Ascending aorta (tissue), 2 donors: ENCODE data around the gene PROM2. TPM values are rescaled to one million over a fixed set of nuclear protein-coding genes. Genes with fewer than 3 reads are reported as not detected.

Source experiments
- DNase-seq, 2 donors: peaks; one replicate each; pipeline ENCODE4 v3.0.0-alpha.2; 2019; ENCODE audit warnings: low spot score in 2 of 2
- H3K27ac ChIP-seq, 2 donors: fragments of 200-600 bp; sonication (generic); one replicate each; pipeline ENCODE4 v1.5.1; 2016 to 2017; ENCODE audit warnings: mild to moderate bottlenecking in 1 of 2
- H3K27me3 ChIP-seq: fragments of 200-600 bp; sonication (generic); one replicate; pipeline ENCODE4 v1.5.1; 2017
- H3K36me3 ChIP-seq, 2 donors: fragments of 200-600 bp; sonication (generic); one replicate each; pipeline ENCODE4 v1.5.1; 2016
- H3K4me1 ChIP-seq, 2 donors: fragments of 200-600 bp; sonication (generic); one replicate each; pipeline ENCODE4 v1.5.1; 2016 to 2017; ENCODE audit warnings: mild to moderate bottlenecking in 1 of 2
- H3K4me3 ChIP-seq, 2 donors: fragments of 200-600 bp; sonication (generic); one replicate each; pipeline ENCODE4 v1.5.1; 2016 to 2017; ENCODE audit warnings: mild to moderate bottlenecking in 1 of 2
- H3K9me3 ChIP-seq, 2 donors: fragments of 200-600 bp; sonication (generic); one replicate each; pipeline ENCODE4 v1.5.1; 2016
- CTCF ChIP-seq, 3 experiments: fragments of 200-600 bp in 2 of 3; fragments of 450-650 bp in 1 of 3; sonication (generic) in 2 of 3; IDR thresholded peaks; one replicate each; pipeline ENCODE4 v1.5.1; 2016 to 2019; ENCODE audit warnings: antibody characterized with exemption in 3 of 3, mild to moderate bottlenecking in 1 of 3, moderate library complexity in 1 of 3
- intact Hi-C: fragments of 100-400 bp; cut with DNase I; formaldehyde crosslinking; loops from one replicate; pipeline ENCODE4 v1.15.1; 2023
- total RNA-seq: library from RNA; depleted of rRNA; stranded (reverse); fragments of >200 nt; gene quantifications from one replicate; pipeline ENCODE4 v1.1.0, GENCODE V29; 2016

The PROM2 gene
- total RNA-seq, 1 donor from 2014 or later, result not detected

- H3K36me3 ChIP-seq, result no peaks in the 10 kb centered on the region
- H3K27me3 ChIP-seq, result no peaks in the 10 kb centered on the region
- TF ChIP-seq CTCF (IDR thresholded peaks at IDR 0.05), result no peak
- no peak for DNase-seq
- no peaks in the 10 kb centered on the region for H3K4me1 ChIP-seq
- intact Hi-C loops, result loop anchor here (2.0 kb wide), 1 partner anchor 120 kb away; no protein-coding TSS in a partner anchor
- no peak overlapping the region for H3K27ac ChIP-seq
- H3K4me3 ChIP-seq, result no peak overlapping the region
- H3K9me3 ChIP-seq, result no peaks in the 10 kb centered on the region
These were observed 40.3 kb downstream of the PROM2 start for GRCh38 chr2:95314598-95314963.

GRCh38 chr2:95314964-95315611 lies 40.8 kb downstream of the PROM2 start:
- Histone ChIP-seq H3K9me3 (no peaks in the 10 kb centered on the region), H3K27ac (no peak overlapping the region), H3K4me1 (no peaks in the 10 kb centered on the region), H3K4me3 (no peak overlapping the region), H3K27me3 (no peaks in the 10 kb centered on the region), H3K36me3 (no peaks in the 10 kb centered on the region)
- intact Hi-C loops, result loop anchor here (2.0 kb wide), 1 partner anchor 120 kb away; no protein-coding TSS in a partner anchor
- TF ChIP-seq CTCF (IDR thresholded peaks at IDR 0.05), result peak in 2 of 3 experiments; percentile 25 to 33
- no peak for DNase-seq

GRCh38 chr2:95315801-95316411 lies 41.7 kb downstream of the PROM2 start:
- TF ChIP-seq CTCF (IDR thresholded peaks at IDR 0.05), result no peak
- Histone ChIP-seq H3K27me3 (no peaks in the 10 kb centered on the region), H3K4me1 (no peaks in the 10 kb centered on the region), H3K36me3 (no peaks in the 10 kb centered on the region), H3K4me3 (no peak overlapping the region), H3K27ac (no peak overlapping the region), H3K9me3 (no peaks in the 10 kb centered on the region)
- DNase-seq, result no peak
- intact Hi-C loops, result loop anchor here (2.0 kb wide), 1 partner anchor 121 kb away; no protein-coding TSS in a partner anchor

- no peak for TF ChIP-seq CTCF (IDR thresholded peaks at IDR 0.05)
- Histone ChIP-seq H3K36me3 (no peaks in the 10 kb centered on the region), H3K9me3 (no peaks in the 10 kb centered on the region), H3K4me1 (no peaks in the 10 kb centered on the region), H3K4me3 (no peak overlapping the region), H3K27me3 (no peaks in the 10 kb centered on the region), H3K27ac (no peak overlapping the region)
- DNase-seq, result no peak
- intact Hi-C loops, result no loop called here
These were observed 42.3 kb downstream of the PROM2 start for GRCh38 chr2:95316466-95317122.

- Histone ChIP-seq H3K4me1 (no peaks in the 10 kb centered on the region), H3K9me3 (no peaks in the 10 kb centered on the region), H3K4me3 (no peak overlapping the region), H3K27ac (no peak overlapping the region), H3K36me3 (no peaks in the 10 kb centered on the region), H3K27me3 (no peaks in the 10 kb centered on the region)
- no peak for TF ChIP-seq CTCF (IDR thresholded peaks at IDR 0.05)
- intact Hi-C loops, result no loop called here
- no peak for DNase-seq
These were observed 42.9 kb downstream of the PROM2 start for GRCh38 chr2:95317123-95317500.
